Measurements from ENCODE around the gene CNTNAP5.

CNTNAP5 gene

DNA sequence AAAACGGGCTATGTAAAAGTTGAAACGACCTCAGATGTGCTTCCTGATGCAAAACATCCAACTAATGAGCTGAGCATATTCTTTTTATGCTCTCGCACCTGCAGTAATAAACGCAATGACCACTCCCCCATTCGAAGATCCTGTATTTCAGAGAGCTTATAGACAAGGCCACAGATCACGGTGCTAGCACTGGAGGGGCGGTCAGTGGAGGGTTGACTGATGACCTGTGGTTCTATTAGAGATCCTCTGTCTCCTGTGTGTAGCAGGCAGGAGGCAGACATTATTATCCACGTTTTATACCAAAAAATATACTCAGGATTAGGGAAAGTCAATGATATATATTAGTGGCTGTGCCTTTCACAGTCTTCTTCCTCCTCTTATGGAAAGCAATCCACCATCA lies 457.0 kb downstream of the CNTNAP5 start:
- TF ChIP-seq GLIS3 (CRISPR knock-in tag; IDR thresholded peaks at IDR 0.05) (no peak), OSR1 (CRISPR knock-in tag; IDR thresholded peaks at IDR 0.05) (no peak), ZC3H10 (CRISPR knock-in tag; IDR thresholded peaks at IDR 0.05) (no peak), TOX (CRISPR knock-in tag; IDR thresholded peaks at IDR 0.05; ENCODE audit: borderline replicate concordance) (no peak), RARB (CRISPR knock-in tag; IDR thresholded peaks at IDR 0.05) (no peak), BACH2 (CRISPR knock-in tag; IDR thresholded peaks at IDR 0.05; ENCODE audit: borderline replicate concordance) (no peak), ESRRG (CRISPR knock-in tag; IDR thresholded peaks at IDR 0.05) (no peak), ZNF8 (CRISPR knock-in tag; IDR thresholded peaks at IDR 0.05) (no peak)
- TF ChIP-seq, protein P1, sequence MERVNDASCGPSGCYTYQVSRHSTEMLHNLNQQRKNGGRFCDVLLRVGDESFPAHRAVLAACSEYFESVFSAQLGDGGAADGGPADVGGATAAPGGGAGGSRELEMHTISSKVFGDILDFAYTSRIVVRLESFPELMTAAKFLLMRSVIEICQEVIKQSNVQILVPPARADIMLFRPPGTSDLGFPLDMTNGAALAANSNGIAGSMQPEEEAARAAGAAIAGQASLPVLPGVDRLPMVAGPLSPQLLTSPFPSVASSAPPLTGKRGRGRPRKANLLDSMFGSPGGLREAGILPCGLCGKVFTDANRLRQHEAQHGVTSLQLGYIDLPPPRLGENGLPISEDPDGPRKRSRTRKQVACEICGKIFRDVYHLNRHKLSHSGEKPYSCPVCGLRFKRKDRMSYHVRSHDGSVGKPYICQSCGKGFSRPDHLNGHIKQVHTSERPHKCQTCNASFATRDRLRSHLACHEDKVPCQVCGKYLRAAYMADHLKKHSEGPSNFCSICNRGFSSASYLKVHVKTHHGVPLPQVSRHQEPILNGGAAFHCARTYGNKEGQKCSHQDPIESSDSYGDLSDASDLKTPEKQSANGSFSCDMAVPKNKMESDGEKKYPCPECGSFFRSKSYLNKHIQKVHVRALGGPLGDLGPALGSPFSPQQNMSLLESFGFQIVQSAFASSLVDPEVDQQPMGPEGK (CRISPR knock-in tag; IDR thresholded peaks at IDR 0.05; ENCODE audit: borderline replicate concordance): no peak
- TF ChIP-seq, protein P2, sequence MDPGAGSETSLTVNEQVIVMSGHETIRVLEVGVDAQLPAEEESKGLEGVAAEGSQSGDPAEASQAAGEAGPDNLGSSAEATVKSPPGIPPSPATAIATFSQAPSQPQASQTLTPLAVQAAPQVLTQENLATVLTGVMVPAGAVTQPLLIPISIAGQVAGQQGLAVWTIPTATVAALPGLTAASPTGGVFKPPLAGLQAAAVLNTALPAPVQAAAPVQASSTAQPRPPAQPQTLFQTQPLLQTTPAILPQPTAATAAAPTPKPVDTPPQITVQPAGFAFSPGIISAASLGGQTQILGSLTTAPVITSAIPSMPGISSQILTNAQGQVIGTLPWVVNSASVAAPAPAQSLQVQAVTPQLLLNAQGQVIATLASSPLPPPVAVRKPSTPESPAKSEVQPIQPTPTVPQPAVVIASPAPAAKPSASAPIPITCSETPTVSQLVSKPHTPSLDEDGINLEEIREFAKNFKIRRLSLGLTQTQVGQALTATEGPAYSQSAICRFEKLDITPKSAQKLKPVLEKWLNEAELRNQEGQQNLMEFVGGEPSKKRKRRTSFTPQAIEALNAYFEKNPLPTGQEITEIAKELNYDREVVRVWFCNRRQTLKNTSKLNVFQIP (CRISPR knock-in tag; IDR thresholded peaks at IDR 0.05; ENCODE audit: borderline replicate concordance, low read depth): no peak
- TF ChIP-seq, protein P3, sequence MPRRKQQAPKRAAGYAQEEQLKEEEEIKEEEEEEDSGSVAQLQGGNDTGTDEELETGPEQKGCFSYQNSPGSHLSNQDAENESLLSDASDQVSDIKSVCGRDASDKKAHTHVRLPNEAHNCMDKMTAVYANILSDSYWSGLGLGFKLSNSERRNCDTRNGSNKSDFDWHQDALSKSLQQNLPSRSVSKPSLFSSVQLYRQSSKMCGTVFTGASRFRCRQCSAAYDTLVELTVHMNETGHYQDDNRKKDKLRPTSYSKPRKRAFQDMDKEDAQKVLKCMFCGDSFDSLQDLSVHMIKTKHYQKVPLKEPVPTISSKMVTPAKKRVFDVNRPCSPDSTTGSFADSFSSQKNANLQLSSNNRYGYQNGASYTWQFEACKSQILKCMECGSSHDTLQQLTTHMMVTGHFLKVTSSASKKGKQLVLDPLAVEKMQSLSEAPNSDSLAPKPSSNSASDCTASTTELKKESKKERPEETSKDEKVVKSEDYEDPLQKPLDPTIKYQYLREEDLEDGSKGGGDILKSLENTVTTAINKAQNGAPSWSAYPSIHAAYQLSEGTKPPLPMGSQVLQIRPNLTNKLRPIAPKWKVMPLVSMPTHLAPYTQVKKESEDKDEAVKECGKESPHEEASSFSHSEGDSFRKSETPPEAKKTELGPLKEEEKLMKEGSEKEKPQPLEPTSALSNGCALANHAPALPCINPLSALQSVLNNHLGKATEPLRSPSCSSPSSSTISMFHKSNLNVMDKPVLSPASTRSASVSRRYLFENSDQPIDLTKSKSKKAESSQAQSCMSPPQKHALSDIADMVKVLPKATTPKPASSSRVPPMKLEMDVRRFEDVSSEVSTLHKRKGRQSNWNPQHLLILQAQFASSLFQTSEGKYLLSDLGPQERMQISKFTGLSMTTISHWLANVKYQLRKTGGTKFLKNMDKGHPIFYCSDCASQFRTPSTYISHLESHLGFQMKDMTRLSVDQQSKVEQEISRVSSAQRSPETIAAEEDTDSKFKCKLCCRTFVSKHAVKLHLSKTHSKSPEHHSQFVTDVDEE (CRISPR knock-in tag; IDR thresholded peaks at IDR 0.05): no peak
- no peak for ATAC-seq

DNA sequence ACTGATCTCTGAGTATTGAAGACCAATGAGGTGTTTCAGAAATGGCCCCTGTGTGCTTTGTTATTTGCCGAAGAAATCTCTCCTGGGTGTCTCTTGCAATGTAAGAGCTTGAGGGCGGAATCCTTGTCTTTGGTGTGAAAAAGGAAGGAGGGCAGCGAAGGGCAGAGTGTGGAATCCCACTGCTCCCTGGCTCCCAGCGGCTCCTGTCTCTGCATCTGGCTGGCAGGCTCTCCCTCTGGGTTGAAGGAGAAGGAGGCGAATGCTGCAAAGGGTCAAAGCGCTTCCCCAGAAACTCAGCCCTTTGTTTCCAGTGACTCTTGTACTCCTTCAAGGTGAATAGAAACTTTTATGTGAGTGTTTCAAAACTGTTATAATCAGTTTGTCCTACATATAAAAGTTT lies 457.5 kb downstream of the CNTNAP5 start:
- TF ChIP-seq ZFP3 (CRISPR knock-in tag; IDR thresholded peaks at IDR 0.05): no peak
- no peak for TF ChIP-seq ISL1 (CRISPR knock-in tag; IDR thresholded peaks at IDR 0.05)
- TF ChIP-seq OSR1 (CRISPR knock-in tag; IDR thresholded peaks at IDR 0.05): no peak
- TF ChIP-seq ZNF70 (CRISPR knock-in tag; IDR thresholded peaks at IDR 0.05): no peak
- no peak for ATAC-seq

DNA sequence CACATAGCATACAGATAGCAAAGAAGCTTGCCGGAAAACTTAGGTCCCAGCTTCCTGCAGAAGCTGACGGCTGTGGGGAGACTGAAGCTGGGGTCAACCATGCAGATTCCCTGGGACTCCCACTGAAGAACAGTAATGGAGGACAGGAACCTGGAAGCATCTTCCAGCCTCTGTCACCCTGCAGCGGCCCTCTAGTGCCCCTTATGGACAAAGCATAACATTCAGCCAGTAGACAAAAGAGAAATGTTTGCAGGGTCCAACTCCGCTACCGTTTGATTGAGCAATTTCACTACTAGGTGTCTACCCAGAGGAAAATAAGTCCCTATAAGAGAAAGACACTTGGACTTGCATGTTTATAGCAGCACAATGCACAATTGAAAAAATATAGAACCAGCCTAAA lies 460.6 kb downstream of the CNTNAP5 start:
- TF ChIP-seq GLIS3 (CRISPR knock-in tag; IDR thresholded peaks at IDR 0.05): no peak
- no peak for TF ChIP-seq OSR1 (CRISPR knock-in tag; IDR thresholded peaks at IDR 0.05)
- TF ChIP-seq ISL1 (CRISPR knock-in tag; IDR thresholded peaks at IDR 0.05): no peak
- TF ChIP-seq ZNF8 (CRISPR knock-in tag; IDR thresholded peaks at IDR 0.05): no peak
- no peak for TF ChIP-seq ESRRG (CRISPR knock-in tag; IDR thresholded peaks at IDR 0.05)
- TF ChIP-seq, protein P3 (CRISPR knock-in tag; IDR thresholded peaks at IDR 0.05): no peak
- no peak for TF ChIP-seq BACH2 (CRISPR knock-in tag; IDR thresholded peaks at IDR 0.05; ENCODE audit: borderline replicate concordance)
- TF ChIP-seq, protein P1 (CRISPR knock-in tag; IDR thresholded peaks at IDR 0.05; ENCODE audit: borderline replicate concordance): no peak
- TF ChIP-seq, protein P4, sequence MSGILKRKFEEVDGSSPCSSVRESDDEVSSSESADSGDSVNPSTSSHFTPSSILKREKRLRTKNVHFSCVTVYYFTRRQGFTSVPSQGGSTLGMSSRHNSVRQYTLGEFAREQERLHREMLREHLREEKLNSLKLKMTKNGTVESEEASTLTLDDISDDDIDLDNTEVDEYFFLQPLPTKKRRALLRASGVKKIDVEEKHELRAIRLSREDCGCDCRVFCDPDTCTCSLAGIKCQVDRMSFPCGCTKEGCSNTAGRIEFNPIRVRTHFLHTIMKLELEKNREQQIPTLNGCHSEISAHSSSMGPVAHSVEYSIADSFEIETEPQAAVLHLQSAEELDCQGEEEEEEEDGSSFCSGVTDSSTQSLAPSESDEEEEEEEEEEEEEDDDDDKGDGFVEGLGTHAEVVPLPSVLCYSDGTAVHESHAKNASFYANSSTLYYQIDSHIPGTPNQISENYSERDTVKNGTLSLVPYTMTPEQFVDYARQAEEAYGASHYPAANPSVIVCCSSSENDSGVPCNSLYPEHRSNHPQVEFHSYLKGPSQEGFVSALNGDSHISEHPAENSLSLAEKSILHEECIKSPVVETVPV (CRISPR knock-in tag; IDR thresholded peaks at IDR 0.05): no peak
- ATAC-seq: no peak

Data from SK-N-SH treated with all-trans-retinoic acid at 6 μM for 48 hours (cell line).